HG02943 (cell line): ENCODE data around the gene CHD2.
A peak's percentile ranks its signal among the peaks of the same experiment; 100 is the strongest.
"Not testable (repeated sequence)": the region's sequence is repeated elsewhere in the genome, so short reads cannot be mapped to it uniquely, and the experiment has no call there.

Experiments
- ATAC-seq: cut with Tn5 transposase; IDR thresholded peaks from one replicate; pipeline ENCODE4 v1.9.1; 2021; ENCODE audit warnings: mild to moderate bottlenecking, low read depth, moderate library complexity; ENCODE audit not compliant: unreplicated experiment

Gene CHD2

GRCh38 chr15:92899948-92900730 is at the start of gene CHD2:
CHD2 (plus strand) TSS chr15:92900324; CDS start chr15:92901238, 914 bp downstream.
- peak; percentile 71 for ATAC-seq

- no peak for ATAC-seq
Measured at GRCh38 chr15:92853222-92853621, 46.9 kb upstream of the CHD2 start.

GRCh38 chr15:92861742-92862141 is 38.4 kb upstream of the CHD2 start:
- no peak for ATAC-seq

GRCh38 chr15:92864127-92864814 is 35.9 kb upstream of the CHD2 start:
- ATAC-seq, result no peak

- ATAC-seq, result no peak
Measured at GRCh38 chr15:92869263-92869940, 30.7 kb upstream of the CHD2 start.

- ATAC-seq, result no peak
Measured at GRCh38 chr15:92870010-92870591, 30.0 kb upstream of the CHD2 start.

- ATAC-seq, result not testable (repeated sequence)
Measured at GRCh38 chr15:92872967-92873366, 27.2 kb upstream of the CHD2 start.

- no peak for ATAC-seq
Measured at GRCh38 chr15:92877000-92877399, 23.1 kb upstream of the CHD2 start.

- no peak for ATAC-seq
Measured at GRCh38 chr15:92877416-92877815, 22.7 kb upstream of the CHD2 start.

- ATAC-seq, result no peak
Measured at GRCh38 chr15:92878593-92879053, 21.5 kb upstream of the CHD2 start.

- ATAC-seq, result no peak
Measured at GRCh38 chr15:92879949-92880725, 20.0 kb upstream of the CHD2 start.

GRCh38 chr15:92880796-92881195 is 19.3 kb upstream of the CHD2 start:
- ATAC-seq, result no peak

GRCh38 chr15:92881211-92881754 is 18.8 kb upstream of the CHD2 start:
- ATAC-seq, result no peak

GRCh38 chr15:92881802-92882696 is 18.1 kb upstream of the CHD2 start:
- ATAC-seq, result peak; percentile 92

- ATAC-seq, result peak; percentile 56
Measured at GRCh38 chr15:92882697-92883162, 17.4 kb upstream of the CHD2 start.

- no peak for ATAC-seq
Measured at GRCh38 chr15:92883163-92883875, 16.8 kb upstream of the CHD2 start.

GRCh38 chr15:92883876-92884435 is 16.2 kb upstream of the CHD2 start:
- ATAC-seq, result no peak
